D341Med (cell line): ENCODE results near the gene PPP1R9B.

Experiments
- DNase-seq: peaks from one replicate; pipeline ENCODE4 v3.0.0; 2012; ENCODE audit warnings: low spot score

The PPP1R9B gene

DNA sequence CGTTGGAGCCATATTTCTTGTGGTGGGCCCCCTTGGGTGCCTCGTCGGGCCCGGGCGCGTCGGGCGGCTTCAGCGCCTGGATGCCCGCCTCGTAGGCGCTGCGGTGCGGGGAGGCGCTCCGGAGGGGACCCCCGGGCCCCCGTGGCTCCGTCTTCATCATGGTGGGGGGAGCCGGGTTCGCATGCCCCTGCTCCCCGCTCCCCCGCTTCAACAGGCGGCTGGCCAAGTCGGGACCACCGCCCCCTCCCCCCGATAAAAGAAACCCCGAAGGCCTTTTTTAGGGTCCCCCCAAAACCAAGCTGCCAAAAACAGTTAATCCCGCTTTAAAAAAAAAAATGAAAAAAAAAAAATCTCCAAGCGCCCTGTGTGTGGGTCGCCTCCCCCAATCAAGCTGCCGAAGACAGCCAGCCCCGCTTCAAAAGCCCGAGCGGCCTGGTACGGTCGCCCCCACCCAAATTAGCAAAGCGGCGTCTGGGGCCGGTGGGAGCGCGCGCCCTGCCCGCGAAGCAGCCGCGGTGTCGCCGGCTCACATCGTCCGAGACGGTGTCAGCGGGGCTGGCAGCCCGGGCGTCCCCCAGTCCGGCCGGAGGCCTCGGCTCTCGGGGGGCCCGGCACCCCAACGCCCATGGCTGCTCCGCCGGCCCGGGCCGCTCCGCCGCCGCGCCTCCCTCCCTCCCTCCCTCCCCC lies at the start of gene PPP1R9B:
TSS of gene PPP1R9B (minus strand) at position 324 of the 687 bp plus-strand sequence. CDS start at position 160, 164 bp downstream.
- no peak for DNase-seq

DNA sequence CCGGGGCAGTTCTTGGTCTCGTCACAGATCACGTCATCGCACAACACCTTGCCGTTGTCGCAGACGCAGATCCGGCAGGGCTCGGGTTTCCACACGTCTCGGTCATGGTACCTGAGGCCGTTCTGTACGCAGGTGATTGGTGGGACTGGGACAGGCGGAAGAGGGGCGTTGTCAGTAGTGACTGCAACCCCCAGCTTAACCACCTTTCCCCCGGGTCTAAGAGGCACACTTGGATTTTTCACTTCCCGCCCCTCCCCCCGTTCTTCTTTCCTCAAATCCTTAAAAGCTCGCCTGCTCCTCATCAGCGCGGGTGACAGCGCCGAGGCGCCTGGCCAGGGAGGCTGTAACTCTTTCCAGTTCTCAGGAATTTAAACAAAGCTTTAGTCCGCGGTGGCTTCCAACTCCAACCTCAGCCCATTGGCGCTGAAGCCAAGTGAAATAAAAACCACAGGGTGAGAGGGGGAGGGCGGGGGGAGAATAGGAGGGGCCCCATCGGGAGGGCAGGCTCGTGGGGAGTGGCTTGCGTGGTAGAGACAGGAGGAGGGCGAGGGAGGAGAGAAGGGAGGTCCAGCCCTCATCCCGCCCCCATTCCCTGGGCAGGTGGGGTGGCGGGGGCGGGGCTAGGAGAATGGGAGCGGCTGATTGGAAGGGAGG lies 49.5 kb upstream of the PPP1R9B start:
- DNase-seq, result peak; percentile 73

DNA sequence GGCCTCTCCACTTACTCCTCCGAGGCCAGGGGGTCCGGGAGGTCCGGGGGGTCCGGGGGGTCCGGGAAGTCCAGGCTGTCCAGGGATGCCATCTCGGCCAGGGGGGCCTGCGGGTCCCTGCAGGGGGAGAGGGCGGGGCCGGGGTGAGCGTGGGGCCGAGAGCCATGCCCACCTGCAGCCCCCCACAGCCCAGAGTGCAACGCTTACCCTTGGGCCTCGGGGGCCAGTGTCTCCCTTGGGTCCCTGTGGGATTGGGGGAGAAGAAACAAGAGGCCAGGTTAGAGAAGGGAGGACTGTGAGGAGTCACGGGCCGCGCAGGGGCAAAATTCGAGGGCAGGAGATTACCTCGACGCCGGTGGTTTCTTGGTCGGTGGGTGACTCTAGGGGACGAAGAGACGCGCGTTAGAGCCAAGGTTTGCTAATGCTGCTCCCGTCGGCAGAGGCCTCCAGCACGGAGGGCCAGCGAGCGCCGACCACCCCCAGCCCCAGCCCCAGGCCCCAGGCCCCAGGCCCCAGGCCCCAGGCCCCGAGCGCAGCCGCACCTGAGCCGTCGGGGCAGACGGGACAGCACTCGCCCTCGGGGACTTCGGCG lies 48.8 kb upstream of the PPP1R9B start:
- DNase-seq, result no peak

DNA sequence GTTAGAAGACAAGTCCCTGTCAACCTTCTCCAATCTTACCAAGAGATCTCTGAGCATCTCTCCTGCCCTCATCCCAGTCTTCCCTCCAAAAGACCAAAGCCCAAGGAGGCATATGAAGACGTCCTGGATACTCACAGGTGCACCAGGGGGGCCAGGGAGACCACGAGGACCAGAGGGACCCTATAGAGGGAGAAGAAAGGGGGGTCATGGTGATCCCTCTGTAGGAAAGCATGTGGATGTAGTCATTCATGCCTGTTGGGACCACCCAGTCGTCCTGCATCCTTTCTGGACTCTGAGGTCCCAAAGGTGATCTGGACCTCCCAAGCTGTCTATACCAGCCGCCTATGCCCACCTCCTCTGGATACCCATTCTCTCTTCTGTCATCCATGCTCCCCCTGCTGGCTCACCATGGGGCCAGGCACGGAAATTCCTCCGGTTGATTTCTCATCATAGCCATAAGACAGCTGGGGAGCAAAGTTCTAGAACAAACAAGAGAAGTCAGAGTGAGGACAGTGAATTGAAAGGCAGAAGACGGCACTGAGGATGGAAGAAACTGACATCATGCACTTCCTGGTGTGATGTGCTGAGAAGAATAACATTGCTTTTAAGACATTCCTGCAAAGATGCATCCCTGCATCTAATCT lies 47.7 kb upstream of the PPP1R9B start:
- DNase-seq, result peak; percentile 79

DNA sequence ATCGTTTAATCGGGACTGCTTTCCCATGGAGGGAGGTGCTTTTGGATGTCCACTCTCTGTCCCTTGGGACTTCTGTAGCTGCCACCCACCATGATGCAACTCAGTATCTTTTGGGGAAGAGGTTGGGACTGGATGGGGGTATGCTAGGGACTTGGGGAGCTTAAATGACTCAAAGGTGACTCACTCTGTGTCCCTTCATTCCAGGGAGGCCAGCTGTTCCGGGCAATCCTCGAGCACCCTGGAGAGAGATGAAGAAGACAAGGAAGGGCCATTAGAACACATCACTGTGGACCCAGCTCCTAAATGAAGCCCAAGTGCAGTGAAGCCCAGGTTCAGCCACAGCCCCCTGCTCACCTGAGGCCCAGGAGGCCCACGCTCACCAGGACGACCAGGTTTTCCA lies 46.3 kb upstream of the PPP1R9B start:
- no peak for DNase-seq

DNA sequence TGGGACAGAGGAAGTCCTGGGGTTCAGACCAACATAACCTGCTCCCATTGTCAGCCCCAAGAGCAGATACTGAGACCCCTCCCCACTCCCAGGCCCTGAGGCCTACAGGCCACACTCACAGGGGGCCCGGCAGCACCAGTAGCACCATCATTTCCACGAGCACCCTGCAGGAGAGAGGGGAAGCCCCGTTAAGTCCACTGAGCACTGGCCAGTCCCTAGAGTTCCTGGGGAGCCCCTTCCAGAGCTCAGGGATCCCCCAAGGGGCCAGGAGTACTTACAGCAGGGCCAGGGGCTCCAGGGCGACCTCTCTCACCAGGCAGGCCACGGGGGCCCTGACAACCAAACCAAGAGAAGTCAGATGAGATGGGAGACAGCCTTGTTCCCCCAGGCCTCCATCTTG lies 45.6 kb upstream of the PPP1R9B start:
- DNase-seq, result no peak

DNA sequence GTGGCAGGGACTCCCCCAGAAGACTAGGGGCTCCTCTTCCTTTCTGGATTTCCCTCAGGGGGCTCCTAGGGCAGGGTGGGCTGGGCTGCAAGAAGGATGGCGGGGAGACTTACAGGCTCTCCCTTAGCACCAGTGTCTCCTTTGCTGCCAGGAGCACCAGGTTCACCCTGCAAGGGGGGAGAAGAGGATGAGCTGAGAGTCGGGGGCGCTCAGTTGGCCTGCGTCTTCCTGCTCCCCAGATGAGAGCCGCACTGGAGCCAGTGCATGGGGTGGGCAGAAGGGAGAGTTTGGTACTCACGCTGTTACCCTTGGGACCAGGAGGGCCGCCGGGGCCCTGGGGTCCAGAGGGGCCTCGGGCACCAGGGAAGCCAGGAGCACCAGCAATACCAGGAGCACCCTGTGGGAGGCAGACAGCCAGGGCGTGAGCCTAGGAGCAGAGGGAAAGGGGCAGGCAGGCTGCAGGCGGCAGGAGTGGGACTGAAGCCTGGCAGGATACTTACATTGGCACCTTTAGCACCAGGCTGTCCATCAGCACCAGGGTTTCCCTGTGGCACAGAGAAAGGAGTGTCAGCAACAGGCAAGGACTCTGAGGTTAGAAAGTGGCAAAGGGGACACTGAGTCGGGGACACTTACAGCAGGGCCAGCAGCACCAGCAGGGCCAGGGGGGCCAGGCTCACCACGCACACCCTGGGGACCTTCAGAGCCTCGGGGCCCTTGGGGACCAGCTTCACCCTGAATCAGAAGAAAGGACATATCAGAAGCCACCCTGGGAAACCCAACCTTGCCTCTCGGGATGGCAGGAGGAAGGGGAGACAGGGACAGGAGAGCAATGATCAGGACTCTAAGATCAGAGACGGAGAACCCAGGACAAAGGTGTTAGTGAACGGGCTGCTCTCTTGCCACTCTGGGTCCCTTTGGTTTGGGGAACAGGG lies 44.7 kb upstream of the PPP1R9B start:
- DNase-seq, result no peak

DNA sequence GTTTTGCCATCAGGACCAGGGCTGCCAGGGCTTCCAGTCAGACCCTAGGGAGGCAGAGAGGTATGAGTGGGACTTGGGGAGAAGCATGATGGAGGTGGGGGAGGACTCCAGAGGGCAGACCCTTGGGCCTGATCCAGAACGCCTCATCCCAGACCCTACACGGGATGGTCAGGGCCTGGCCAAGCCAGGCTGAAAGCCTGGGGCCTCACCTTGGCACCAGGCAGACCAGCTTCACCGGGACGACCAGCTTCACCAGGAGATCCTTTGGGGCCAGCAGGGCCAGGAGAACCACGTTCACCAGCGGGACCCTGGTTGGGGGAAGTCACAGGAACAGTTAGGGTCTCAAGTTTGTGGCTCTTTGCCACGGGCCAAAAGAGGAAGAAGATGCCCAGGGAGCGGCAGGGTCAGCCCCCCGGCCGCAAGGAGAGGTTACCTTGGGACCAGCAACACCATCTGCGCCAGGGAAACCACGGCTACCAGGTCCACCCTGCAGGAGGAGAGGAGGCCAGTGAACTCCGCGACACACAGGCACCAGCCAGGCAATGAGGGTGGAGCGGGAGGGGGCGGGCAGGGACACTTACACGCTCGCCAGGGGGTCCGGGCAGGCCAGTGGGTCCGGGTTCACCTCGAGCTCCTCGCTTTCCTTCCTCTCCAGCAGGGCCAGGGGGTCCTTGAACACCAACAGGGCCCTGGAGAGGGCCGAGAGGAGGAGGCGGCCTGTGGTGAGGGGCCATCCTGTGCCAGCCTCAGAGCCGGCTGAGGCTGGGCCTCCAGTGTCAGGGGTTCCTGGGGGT lies 43.9 kb upstream of the PPP1R9B start:
- DNase-seq, result no peak

DNA sequence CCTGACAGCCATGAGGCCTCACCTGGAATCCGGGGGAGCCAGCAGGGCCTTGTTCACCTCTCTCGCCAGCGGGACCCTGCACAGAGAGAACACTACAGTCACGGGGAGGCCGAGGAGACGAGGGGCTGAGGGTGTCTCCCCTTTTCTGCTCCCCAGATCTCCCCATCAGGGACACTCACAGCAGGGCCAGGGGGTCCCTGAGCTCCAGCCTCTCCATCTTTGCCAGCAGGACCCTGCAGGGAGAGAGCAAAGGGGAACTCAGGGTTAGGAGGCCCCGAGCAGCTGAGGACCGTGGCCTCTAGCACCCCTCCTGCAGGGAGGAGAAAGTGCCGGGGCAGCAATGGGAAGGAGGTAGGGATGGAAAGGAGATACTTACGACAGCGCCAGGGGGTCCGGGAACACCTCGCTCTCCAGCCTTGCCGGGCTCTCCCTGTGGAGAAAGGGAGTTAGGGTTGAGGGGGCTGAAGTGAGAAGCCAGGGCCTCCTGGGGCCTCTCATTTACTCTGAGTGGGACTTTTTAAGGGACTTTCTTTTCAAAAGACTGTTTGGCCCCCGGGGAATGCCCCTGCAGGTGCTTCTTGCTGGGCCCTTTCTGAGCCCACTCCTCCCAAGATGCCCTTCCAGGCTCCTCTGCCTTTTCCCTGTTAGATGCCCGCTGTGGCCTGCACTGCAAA lies 42.3 kb upstream of the PPP1R9B start:
- DNase-seq, result no peak

- no peak for DNase-seq
Measured at GRCh38 chr17:50192144-50192617, 41.7 kb upstream of the PPP1R9B start.

DNA sequence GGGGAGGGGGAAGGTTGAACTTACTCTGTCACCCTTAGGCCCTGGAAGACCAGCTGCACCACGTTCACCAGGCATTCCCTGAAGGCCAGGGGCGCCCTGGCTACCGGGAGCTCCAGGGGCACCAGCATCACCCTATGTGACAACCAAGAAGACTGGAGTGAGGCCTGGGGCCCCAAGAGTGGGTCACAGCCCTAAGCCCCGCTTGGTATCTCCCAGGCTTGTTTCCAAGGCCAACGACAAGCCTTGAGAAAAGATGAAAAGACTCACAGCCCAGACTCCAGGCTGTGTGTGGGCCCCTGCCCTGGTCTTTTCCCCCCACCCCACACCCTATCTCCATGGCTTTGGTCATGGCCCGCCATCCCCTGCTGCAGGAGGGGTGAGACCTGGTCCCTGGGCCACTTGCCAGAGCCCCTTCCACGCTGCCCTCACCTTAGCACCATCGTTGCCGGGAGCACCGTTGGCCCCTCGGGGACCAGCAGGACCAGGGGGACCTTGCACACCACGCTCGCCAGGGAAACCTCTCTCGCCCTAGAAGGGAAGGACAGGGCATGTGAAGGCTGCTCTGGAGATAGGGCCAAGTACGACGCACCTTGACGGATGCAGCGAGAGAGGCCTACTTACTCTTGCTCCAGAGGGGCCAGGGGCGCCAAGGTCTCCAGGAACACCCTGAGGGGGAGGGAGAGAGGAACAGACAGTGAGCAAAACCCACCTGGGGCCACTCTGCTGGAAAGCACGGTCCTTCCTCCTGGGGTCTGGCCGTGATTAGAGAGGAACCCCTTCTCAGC lies 41.1 kb upstream of the PPP1R9B start:
- DNase-seq, result no peak

DNA sequence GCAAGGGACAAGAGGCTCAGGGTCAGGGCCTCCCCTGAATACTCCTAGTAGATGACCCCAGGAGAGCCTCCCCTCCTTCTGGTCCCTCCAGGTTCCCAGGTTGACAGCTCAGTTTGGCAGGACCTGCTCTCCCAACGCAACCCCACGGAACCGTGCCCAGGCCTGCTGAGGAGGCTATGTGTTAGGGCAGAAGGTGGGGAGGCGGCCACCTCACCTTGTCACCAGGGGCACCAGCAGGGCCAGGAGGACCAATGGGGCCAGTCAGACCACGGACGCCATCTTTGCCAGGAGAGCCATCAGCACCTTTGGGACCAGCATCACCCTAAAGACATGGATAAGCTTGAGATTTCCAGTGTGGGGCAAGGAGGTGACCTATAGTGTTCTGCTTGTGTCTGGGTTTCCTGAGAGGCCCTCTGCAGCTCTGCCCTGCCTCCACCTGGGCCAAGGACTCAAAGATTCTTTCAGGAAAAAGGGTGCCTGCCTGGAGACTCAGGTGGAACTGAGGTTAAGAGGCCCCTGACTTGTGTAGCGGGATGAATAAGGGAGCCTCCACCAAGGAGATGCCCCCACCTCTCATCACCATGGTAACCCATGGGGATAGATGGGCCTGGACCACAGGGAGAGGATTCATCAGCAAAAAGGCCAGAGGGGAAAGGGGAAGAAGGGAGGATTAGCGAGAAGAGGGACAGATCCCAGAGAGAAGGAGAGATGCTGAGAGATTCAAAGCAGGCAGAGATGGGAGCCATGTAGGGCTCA lies 40.3 kb upstream of the PPP1R9B start:
- DNase-seq, result no peak

DNA sequence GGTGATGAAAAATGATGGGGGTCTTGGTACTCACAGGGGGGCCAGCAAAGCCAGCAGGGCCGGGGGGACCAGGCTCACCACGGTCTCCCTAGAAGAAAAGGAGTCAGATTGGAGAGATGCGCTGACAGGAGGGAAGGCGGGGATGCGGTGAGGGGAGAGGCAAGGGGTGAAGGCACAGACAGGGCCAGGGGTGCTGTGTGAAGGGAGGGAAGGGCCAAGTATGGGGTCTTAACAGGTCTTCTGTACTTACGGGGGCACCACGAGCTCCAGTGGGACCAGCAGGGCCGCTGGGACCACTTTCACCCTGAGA lies 39.8 kb upstream of the PPP1R9B start:
- no peak for DNase-seq

DNA sequence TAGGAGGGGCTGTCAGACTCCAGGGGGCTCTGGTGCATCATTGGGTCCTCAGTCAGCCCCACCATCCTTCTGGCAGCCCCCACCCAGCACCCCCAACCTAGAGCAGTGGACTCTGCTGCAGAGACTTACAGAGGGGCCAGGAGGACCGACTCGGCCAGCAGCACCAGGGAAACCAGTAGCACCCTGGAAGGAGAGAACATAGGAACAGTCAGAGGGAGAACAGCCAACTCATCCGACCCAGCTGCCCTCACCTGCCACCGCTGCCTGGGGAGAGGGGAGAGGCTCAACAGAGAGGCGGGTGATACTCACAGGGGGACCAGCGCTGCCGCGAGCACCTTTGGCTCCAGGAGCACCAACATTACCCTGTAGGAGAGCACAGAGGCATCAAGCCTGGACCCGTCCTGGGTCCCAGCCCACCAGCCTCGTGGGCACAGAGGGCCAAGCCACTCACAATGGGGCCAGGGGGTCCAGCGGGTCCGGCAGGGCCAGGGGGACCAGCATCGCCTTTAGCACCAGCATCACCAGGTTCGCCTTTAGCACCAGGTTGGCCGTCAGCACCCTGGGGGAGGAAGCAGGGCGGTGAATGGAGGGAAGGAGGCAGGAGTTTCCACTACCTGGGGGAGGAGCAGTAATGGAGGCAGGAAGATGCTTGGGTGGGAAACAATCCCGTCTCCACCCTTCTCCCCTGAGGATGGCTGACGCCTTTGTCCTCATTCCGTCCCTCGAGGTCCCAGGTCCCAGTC lies 39.2 kb upstream of the PPP1R9B start:
- no peak for DNase-seq

DNA sequence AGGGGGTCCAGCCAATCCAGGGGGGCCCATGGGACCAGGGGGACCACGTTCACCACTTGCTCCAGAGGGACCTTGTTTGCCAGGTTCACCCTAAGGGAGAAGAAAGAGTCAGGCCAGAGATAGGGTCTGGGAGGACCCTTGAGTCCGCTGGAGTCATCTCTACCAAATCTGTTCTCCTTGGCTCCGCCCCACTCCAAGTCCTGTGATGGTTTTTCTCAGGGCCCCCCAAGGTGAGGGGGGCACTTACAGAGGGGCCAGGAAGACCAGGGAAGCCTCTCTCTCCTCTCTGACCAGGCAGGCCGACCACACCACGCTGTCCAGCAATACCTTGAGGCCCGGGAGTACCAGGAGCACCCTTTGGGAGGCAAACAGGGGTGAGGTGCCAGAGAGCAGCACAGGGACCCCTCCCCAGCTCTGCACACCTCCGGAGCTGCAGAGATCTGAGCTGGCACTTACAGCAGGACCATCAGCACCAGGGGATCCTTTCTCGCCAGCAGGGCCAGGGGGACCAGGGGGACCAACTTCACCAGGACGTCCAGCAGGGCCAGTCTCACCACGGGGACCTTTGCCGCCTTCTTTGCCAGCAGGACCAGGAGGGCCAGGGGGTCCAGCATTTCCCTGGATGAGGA lies 38.6 kb upstream of the PPP1R9B start:
- no peak for DNase-seq

GRCh38 chr17:50188531-50188920 lies 38.0 kb upstream of the PPP1R9B start:
- DNase-seq, result no peak

DNA sequence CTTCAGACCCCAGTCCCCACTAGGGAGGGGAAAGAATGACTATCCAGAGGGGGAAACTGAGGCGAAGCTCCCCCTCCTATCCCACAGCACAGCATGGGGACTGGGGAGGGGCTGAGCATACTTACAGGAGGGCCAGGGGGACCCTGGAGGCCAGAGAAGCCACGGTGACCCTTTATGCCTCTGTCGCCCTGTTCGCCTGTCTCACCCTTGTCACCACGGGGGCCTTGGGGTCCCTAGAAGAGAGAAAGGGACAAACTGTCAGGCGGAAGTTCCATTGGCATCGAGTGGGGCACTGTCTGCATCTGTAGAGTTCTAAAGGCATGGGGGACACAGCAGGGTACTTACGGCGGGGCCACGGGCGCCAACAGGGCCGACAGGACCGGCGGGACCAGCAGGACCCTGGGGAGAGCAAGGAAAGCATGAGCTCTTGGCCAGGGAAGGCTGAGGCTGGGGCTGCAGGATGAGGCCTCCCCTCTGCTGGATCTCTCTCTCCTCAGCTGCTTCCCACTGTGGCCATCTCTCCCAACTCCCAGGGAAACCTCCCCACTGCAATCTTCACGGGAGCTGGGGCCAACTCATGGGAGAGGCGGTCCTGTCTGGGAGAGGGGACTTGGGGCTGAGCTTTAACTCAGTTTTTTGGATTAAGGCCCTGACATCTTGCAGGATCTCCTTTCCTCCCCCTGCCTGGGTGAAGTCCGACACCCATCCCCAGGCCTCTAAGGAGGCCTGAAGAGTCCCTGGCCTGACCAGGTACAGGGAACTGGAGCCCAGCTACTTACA lies 37.5 kb upstream of the PPP1R9B start:
- DNase-seq, result no peak
